CD4-positive, alpha-beta T cell treated with Interleukin-15 for 4 hours (primary cell): ENCODE data around the gene FKBP2.

Experiments used
- DNase-seq: peaks from one replicate; pipeline ENCODE4 v3.0.0-alpha.2; 2020; ENCODE audit warnings: low spot score

Gene FKBP2

DNA sequence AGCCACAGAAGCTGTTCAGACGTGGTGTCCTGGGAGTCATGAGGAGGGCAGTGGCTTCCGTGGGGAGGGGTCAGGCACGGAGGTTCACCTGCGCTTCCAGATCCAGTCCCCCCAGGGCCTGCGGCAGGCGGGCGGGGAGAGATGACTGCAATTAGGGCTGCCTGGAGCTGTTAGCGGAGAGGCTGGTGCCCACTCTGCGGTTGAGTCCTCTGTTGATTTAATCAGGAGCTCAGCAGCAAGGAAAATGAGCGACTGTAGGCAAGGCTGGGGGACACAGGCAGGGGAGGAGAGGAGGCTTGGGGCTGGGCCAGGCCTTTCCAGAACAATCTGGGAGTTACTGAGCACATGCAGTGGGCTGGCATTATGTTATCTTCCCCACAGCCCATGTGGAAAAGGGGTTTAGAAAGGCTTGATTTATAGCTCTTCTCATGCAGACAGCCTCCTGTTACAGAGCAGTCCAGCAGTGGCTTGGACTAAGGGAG is 23.5 kb downstream of the FKBP2 start:
- no peak for DNase-seq

DNA sequence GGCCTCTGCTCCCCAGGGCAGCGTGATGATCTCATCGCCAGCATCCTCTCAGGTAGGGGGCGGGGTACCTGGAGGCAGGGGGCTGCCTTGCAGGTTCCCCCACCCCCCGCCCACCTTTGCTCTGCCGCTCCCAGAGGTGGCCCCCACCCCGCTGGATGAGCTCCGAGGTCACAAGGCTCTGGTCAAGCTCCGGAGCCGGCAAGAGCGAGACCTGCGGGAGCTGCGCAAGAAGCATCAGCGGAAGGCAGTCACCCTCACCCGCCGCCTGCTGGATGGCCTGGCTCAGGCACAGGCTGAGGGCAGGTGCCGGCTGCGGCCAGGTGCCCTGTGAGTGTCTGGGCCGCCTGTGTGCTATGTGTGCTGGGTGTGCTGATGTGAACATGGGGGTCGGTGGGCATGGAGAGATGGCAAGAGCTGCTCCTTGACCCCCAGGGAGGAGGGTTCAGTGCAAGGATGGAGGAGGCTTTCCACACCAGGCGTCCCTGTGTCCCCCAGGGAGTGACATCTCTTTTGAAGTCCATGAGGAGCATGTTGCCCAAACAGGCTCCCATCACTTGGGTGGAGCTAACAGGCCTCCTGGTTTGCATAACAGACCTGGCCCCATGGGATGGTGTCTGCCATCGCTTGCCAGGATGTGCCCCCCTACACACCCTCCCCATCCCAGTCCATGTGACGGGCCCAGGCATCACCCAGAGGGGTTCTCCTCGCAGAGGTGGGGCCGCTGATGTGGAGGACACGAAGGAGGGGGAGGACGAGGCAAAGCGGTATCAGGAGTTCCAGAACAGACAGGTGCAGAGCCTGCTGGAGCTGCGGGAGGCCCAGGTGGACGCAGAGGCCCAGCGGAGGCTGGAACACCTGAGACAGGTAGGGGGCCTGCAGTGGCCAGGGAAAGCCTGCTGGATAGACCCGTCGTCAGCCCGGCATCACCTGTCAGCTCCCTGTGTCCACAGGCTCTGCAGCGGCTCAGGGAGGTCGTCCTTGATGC is 24.6 kb downstream of the FKBP2 start:
- no peak for DNase-seq

DNA sequence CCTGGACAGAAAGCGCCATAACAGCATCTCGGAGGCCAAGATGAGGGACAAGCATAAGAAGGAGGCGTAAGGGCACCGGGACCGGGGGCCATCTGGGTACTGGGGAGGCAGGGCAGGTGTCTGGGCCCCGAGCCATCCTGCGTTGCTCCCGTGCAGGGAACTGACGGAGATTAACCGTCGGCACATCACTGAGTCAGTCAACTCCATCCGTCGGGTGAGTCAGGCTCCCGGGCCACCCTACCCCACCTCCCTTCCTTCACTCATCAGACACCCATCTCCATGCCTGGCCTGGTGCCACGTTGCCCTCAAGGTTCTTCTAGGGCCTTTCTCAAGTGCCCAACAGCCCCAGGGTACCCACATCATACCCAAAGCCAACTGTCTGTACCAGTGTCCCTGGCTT is 25.4 kb downstream of the FKBP2 start:
- no peak for DNase-seq

DNA sequence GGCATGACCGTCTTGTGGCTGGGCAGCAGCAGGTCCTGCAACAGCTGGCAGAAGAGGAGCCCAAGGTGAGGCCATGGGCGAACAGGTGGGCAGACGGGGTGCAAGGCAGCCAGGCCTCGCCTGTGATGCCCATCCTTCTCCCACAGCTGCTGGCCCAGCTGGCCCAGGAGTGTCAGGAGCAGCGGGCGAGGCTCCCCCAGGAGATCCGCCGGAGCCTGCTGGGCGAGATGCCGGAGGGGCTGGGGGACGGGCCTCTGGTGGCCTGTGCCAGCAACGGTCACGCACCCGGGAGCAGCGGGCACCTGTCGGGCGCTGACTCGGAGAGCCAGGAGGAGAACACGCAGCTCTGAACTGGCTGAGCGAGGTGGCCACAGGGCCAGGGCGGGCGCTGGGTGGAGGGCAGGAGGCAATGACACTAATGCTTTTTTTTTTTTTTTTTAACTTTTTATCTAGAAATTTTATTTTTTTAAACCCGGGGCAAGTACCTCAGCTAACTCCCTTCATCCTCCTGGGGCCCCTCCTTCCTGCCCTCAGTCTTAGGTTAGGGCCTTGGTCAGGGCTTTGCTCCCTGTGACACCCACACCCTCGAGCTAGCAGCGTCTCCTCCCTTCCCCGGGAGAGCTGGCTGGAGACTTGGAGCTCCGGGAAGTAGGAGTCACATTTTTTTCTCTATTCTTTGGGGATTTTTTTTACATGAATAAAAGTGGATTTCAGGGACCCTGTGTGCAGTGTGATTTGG is 26.5 kb downstream of the FKBP2 start:
- DNase-seq = no peak

DNA sequence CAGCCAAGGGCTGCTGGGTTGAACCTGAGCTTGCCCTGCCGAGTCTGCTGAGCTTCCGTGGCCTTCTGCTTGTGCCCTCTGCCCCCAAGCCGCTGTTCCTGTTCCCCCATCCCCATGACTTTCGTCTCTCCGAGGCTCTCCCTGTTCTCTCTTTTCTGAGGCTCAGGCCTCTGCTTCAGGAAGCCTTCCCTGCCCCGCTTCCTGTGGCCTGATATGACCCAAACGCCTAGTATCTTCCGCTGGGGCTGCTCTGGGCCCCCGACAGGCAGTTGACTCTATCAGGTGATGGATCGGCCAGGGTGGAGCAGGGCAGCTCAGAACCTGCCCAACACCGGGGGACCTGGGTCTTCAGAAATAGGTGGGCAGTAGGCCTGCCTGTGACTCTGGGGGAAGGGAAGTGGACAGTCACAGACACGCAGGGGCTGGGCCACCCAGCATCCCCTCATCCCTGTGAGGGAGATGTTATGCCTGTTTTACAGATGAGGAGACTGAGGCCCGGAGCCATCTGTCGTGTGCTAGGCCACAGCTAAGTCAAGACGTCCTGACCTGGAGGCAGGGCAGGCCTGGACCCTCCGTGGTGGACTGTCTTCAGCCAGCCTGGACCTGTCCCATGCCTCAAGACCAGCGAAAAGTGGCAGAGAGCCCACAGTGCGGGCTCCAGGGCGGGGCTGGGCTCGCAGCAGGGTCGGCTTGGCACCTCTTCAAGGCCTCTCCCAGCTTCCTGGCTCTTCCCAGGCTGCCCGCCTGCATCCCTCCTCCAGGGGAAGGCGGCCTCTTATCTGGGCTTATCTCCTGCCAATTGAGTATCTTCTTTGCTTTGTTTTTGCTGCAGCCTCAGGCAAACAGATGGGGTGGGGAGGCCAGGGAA is 27.4 kb downstream of the FKBP2 start:
- no peak for DNase-seq

DNA sequence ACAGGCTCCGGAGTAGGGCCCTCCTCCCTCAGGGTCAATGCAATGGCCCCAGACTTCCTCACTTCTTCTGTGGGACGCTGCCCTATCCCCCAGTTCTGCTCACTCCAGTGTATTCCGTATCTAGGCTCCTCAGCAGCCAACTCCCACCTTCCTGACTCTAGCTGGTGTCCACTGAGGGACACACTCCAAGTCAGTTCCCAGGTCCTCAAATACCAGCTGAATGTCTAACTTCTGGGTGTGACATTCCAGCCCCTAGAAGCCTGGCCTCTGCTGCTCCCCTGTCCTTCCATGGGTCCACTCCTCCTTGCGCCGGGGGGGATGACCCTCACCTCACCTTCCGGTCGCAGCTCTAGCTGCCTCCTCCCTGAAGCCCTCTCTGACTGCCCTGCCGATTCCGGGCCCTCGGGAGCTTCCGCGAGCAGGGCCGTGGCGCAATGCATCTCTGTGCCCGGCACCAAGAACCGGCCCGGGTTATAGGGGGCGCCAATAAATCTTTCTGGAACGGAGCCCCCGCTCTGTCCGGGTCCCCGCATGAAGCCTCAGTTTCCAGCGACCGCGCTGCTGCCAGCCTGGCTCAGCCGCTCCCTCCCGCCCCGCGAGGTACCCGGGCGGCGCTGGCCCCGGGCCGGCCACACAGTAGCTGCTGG is 28.1 kb downstream of the FKBP2 start:
- peak; percentile 31 for DNase-seq

DNA sequence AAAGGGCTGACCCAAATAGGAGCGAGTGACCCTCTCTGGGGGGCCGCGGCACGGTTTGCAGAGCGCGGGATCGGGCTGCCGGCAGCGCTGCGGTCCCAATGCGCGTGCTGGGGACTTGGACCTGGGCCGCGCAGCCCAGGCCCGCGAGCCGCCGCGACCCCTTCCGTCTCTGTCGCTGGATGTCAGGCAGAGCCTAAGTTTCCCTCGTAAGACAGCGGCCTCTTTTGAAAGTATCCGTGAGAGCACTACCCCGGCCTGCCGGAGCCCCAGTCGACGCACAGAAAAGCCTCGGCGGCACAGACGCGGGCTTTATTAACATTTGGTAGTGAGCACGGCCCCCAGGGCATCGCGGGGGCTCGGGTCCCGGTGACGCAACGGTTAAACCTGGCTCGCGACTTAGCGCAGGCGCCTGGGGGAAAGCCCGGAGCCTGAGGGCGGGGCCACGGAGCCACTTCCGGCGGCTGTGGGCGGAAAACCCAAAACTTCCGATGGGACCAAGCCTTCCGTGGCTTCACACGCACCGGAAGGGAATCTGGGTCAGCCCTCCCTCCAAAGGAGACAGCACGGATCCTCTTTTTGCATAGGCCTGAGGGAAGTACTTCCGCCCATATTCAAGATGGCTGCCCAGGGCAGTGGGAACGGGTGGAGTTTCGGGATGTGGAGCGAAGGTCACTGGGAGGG is 28.8 kb downstream of the FKBP2 start:
- DNase-seq = peak; percentile 98

DNA sequence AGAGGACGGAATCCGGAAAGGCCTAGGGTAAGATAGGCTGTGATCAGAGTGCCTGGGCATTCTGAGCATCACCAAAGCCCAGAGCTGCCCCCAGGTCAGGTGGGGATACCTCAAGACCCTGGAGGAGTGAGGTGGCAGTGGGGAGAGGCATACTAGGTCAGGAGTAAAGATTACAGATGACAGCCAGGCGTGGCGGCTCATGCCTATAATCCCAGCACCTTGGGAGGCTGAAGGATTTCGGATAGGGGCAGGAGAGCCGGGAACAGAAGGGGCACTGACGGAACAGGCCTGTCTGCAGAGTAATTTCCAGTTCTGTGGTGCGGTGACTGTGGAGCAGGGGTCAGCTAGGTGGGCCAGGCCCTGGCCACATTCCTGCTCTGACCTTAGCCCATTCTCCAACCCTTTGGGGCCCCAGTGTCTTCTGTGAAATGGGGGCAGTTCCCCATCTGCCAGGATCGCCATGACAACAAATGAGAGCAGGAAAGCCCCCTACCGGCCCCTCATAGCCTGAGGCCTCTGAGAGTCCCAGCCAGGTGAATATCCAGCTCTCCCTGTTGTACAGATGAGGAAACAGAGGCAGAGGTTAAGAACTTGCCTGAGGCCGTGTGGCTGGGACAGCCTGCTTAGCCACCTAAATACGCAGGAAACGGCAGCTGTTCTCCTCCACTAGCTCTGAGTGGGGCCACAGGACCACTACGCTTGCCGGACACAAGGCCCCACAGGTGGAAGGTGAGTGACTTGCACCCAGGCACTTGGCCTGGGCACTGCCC is 34.3 kb downstream of the FKBP2 start:
- DNase-seq = no peak

DNA sequence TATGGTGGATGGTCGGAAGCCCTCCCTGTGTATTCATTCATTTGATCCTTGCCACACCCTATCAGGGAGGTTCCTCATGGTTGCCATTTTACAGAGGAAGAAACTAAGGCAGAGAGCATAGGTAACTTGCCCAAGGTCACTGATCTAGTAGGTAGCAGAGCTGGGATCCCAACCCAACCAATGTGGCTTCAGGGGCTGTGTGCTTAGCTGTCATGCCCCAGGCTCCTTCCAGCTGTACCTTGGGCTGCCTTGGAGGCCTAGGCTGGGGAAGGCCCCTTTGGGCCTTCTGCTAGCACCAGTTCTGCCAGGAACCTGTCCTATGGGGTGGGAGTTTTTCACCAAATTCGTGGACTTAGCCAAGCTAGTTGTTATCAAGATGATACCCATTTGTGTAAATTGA is 34.9 kb downstream of the FKBP2 start:
- DNase-seq = no peak

DNA sequence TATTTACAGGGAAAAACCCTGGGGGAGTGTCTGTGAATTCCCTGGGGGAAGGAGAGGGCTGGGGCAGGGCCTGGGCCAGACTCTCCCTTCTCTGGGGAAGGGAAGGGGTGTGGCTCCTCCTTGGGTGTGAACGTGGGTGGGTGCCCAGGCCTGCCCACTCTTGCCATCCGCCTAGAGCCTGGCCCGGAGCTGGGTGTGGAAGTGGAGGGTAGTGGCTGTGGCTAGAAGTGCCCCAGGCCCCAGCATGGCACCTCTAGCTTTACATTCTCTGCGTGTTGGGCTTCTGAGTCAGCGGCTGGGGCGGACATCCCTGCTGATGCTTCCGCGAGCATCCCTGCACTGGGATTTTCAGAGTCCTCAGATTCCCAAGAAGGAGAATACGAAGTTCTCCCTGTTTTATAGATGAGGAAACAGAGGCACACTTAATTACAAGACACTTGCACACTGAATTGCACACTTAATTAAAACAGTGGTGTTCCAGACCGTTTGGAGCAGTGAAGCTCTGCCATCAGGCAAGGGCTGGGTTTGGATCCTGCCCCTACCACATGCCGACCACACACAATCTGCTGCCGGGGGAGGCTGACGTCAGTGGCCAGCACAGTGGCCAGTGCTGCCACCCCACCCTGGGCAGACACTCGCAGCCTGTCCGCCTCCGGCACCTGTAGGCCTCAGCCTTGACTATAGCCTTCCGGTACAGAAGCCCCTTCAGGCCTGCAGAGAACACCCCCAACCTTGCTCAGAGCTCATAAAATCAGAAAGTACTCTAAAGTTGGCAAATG is 35.9 kb downstream of the FKBP2 start:
- DNase-seq = no peak

DNA sequence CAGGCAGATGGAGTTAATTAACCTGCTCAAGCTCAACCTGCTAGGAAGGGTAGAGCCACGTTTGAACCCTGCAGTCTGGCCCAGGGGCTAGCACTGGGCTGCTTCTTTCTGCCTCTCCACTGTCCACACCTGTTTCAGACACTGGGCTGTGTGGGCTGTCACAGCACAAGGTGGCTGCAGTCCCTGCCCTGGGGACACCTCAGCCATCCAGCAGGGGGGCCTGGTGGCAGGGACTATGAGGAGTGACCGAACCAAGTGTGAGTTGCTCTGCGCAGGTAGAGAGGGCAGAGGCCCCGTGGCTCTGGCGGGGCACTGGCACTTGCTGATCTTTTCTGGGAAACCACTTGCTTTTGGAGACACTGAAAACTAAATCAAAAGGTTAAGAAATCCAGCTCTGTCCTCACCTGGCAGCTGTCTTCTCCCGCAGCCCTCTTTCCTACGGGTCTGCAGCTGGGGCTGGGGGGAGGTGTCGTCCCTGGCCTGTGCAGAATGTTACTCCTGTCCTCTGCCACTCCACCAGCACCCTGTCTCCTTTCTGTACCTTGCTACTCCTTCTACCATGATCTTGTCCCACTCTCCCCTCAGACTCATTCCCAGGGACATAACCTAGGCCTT is 37.8 kb downstream of the FKBP2 start:
- no peak for DNase-seq

DNA sequence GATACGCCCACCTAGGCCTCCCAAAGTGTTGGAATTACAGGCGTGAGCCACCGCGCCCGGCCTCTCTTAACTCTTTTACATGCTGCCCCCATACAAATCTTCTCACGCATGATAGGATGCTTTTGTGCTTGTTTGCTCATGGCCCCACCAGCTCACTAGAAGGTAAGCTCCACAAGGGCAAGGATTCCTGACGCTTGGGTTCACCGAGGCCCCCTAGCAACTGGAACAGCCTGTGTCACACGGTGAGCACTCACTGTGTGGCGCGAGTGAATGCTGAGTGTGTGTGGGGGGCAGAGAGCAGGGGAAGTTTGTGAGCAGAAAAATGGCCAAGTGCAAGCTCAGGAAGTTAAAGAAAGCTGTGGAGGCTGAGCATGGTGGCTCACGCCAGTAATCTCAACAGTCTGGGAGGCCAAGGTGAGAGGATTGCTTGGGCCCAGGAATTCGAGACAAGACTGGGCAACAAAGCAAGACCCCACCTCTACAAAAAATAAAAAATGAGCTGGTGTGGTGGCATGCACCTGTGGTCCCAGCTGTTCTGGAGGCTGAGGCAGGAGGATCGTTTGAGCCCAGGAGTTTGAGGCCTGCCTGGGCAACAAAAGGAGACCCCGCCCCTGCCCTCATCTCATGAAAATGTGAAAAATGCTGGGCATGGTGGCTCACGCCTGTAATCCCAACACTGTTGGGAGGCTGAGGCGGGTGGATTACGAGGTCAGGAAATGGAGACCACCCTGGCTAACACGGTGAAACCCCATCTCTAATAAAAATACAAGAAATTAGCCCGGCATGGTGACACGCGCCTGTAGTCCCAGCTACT is 41.3 kb downstream of the FKBP2 start:
- no peak for DNase-seq

DNA sequence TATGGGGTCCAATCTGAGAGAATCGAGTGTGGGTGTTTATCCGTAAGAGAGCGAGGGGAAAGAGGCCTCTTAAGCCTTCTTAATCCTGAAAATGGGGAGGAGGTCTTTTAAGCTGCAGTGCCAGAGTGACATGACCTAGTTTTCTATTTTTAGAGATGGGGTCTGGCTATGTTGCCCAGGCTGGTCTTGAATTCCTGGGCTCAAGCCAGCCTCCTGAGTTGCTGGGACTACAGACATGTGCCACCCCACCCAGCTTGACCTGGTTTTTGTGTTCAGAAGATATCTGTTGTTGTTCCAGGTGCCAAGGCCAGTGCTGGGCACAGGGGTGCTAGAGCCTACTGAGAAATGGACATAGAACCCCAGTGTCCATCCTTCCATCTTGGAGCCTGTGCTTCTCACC is 42.2 kb downstream of the FKBP2 start:
- no peak for DNase-seq

DNA sequence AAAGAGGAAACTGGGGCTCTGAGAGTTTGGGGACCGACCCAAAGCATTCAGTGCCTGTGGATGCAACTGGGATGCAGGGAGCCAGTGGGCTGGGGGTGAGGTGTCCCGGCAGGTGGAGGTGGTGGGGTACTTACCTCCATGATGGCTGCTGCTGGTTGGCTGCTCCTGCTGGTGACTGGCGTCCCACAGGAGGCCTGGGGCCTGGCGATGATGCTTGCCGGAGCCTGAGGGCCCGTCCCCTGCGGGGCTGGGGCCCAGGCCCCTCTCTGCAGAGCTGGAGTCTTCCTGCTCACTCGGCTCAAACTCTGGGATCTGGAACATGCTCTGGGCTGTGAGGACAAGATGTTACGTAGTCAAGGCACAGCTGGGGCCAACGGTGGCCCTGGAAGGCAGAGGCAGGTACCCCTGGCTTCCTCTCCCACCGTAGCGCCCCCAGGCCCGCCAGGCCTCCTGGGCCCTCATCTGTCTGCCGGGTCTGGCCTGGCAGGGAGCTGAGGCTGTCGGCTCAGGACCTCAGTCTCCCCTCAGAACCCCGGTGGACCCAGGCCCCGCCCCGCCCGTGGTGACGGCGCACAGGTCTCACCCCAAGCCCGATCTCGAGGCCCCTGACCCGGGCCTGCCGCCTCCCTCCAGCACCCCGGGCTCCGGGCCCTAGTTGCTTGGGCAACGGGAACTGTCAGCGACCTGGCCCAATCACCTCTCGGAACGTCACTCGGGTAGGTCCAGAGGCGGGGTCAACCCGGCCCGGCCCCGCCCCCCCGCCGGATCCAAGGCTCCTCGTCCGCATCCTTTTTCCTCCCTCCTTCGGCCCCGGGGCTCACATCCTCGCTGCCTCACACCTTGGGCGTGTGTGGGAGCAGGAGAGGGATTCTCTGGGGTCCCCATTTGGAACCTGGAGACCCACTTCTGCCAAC is 43.4 kb downstream of the FKBP2 start, which contains the start of gene BAD:
TSS of gene BAD (minus strand) at position 618 of the 914 bp plus-strand sequence. CDS start at position 321, 297 bp downstream.
- peak; percentile 93 for DNase-seq

DNA sequence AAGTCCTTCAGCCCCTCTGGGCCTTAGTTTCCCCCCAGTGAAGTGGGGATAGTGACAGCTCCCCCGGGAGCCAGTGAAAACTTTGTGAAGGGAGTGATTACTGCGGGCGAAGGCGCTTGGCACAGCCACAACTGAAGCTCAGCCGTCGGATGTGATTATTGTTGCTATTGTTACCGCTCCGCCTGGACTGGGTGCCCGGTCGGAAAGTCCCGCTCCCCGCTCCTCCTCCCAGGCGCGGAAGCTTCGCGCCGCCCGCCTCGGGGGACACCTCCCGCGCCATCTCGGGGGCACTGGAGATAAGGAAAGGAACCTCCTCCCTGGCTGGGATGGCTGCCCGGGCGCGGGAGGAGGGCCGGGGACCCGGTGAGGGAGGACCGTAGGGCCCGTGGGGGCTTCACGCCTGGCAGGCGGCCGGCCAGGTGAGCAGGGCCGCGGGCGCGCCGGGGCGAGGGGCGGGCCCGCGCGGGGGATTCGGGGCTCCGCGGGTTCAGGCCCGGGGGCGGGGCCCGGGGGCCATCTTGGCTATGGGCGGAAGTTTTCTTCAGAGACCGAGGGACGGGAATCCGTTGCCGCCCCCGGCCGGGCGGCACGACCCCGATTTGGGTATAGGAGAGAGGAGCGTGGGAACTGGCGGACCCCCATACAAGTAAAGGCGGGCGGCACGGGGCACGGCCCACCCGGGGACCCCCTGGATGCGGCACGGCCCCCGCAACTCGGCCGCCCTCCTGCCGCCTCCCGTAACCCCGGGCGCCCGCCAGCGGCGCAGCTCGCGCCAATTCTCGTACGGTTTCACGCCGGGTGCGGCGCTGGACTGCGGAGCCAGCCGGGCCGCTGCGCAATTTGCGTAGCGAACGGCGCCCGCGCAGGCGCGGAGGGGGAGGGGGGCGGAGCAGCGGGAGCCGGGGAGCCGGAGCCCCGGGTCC is 44.3 kb downstream of the FKBP2 start, which contains the start of gene GPR137:
TSS of gene GPR137 (plus strand) at position 887 of the 923 bp plus-strand sequence. CDS start 677 bp downstream, outside the sequence.
- DNase-seq = peak; percentile 90
